Endometrial microvascular endothelial cells (primary cell): ENCODE measurements around the gene SYT14. TPM values are rescaled to one million over a fixed set of nuclear protein-coding genes. Genes with fewer than 3 reads are reported as not detected.
"Not testable (repeated sequence)": the region's sequence is repeated elsewhere in the genome, so short reads cannot be mapped to it uniquely, and the experiment has no call there.

Experiments
- in situ Hi-C: cut with HindIII; loops from 2 replicates; pipeline ENCODE4 v1.10.0; 2017; ENCODE audit warnings: low sequenced_read_pairs, low pct_unique_long_range_greater_than_20kb; ENCODE audit errors: inconsistent ontology term
- total RNA-seq: library from RNA; depleted of rRNA; stranded (reverse); fragments of >200 nt; gene quantifications from one replicate; pipeline ENCODE4 v1.2.3, GENCODE V29; 2015; ENCODE audit errors: inconsistent ontology term

The SYT14 gene
- total RNA-seq, 1 donor from 2014 or later: 1.1 TPM

DNA sequence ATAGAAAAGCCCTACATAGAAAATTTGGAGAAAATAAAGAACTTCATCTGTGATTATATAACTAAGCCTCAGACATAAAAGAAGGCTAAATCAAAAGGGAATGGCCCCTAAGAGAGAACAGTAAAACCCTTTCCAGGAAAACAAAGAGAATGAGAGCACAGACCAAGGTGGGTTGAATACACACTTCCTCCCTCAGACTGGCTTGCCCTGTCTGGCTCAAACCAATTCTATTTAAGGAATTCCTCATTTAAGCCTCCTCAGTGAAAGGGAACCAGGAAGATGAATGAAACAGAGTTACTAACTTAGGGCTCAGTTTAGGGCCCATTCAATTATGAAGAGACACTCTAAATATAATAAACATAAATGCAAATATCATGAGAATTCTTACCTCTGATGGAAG lies 10.6 kb upstream of the SYT14 start:
- in situ Hi-C loops: no loop called here

DNA sequence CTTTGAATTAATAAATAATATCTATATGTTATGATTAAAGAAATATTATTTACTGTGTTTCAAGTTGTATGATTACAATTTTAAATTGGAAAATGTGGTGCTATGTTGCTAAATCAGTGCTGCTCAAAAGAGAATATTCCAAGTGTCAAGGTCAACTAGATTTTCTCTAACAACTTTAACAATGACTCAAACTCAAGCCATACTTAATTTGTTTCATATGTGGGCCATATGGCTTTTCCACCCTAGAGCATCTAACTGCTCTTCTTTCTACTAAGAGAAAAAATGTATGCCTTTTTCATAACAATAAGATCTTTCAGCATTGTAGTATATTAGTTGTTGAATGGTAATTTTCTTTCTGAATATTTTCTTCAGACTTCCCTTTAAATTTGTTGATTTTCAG lies 8.3 kb upstream of the SYT14 start:
- in situ Hi-C loops: no loop called here

DNA sequence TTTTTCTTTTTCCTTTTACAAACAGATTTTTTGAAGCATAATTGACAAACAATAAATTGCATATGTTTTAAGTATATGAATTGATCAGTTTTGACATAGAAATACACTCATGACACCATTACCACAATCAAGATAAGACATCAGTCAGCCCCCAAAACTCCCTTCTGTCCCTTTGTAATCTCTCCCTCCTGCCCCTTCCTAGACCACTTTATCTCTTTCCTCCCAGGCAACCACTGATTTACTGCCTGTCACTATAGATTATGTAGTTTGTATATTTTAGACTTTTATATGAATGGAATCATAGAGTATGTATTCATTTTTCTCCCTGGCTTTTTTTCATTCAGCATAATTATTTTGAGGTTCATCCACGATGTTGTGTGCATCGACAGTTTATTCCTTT lies 6.9 kb upstream of the SYT14 start:
- in situ Hi-C loops: no loop called here

DNA sequence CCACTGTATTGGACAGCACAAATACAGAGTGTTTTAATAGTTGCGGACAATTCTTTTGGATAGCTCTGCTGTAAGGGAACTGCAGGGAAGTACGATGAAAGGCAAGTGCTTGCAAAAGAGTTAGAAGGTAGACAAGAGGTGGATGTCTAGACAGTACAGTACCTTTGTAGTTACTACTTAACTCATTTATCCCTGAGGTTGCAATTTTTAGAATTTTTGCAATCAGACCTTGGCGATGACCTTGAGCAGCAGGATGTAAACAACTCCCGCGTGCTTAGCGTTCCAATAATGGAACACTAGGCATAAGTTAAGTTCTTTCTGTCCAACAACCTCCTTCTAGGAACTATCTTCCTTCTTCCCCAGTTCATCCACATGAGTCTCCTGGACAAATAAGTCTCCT lies 1.9 kb upstream of the SYT14 start:
- in situ Hi-C loops: no loop called here

- in situ Hi-C loops: no loop called here
Observed at GRCh38 chr1:209945377-209945776, 7.4 kb downstream of the SYT14 start.

GRCh38 chr1:209948155-209948554 lies 10.1 kb downstream of the SYT14 start:
- in situ Hi-C loops: no loop called here

DNA sequence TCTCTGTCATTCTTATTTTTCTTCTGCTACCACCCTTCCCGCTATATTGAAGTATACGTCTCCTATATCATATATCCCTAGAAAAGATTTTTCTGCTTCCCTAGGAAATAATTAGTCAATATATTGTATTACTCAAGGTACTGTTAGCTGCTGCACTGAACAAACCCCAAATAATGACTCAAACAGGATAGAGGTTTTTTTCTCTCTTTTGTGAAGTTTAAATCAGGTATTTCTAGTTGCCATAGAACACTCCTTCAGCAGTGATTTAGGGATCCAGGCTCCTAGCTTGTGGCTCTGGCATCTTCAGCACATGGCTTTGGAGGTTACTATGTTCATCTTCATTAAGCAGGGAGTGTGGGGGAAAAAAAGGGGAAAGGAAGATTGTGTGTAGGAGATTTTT lies 18.1 kb downstream of the SYT14 start:
- in situ Hi-C loops: no loop called here

DNA sequence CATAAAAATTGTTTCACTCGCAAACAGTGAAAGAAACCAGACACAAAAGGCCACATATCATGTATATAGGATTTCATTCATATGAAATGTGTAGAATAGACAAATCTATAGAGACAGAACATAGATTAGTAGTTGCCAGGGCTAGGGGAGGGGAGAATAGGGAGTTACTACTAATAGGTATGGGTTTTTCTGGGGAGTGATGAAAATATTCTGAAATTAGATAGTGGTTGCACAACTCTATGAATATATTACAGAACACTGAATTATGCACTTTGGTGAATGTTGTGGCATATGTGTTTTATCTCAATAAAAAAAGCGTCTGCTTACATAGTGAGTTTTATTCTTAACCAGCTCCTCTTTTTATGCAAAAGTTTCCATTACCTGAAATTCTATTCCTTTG lies 21.6 kb downstream of the SYT14 start:
- in situ Hi-C loops: no loop called here

- in situ Hi-C loops: no loop called here
Observed at GRCh38 chr1:209960926-209961325, 22.9 kb downstream of the SYT14 start.

DNA sequence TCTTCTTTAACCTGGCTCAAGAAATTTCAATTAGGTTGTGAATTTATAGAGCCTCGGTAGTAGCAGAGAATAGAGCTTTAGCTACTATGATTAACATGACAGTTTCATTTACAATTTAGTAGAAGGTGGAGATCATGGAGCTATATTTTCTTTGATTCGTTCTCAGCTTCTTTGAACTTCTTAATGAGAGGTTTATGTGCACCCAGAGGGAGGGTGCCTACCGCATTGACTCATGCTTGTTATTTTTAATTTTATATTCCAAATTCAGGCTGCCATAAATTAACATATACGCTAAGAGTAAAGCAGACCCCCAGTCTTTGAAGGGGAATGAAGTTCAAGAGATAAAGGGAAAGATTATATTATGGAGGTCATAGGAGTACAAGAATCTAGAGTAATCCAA lies 24.4 kb downstream of the SYT14 start:
- in situ Hi-C loops: no loop called here

DNA sequence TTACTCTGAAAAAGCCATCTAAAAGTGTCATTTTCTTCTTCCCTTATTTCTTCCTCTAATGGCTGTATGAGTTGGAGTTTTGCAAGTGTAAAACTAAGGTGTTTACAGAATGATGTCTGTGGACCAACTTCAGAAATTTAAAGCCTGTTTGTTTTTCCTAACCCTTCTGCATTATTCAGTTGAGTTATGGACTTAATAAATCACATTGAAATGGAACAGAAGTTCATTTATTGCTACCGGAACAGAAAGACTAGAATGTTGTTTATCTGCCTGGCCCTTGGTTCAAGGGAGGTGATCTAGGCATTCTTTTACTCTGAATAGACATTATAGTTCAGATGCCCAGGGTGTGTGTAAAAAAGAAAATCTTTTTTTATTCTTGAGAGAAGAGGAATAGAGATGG lies 24.8 kb downstream of the SYT14 start:
- in situ Hi-C loops: no loop called here

GRCh38 chr1:209965996-209966395 lies 28.0 kb downstream of the SYT14 start:
- in situ Hi-C loops: no loop called here

DNA sequence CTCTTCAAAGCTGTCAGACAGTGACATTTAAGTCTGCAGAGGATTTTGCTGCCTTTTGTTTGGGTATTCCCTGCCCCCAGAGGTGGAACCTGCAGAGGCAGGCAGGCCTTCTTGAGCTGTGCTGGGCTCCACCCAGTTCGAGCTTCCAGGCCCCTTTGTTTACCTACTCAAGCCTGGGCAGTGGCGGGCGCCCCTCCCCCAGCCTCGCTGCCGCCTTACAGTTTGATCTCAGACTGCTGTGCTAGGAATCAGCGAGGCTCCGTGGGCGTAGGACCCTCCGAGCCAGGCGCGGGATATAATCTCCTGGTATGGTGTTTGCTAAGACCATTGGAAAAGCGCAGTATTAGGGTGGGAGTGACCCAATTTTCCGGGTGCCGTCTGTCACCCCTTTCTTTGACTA lies 40.7 kb downstream of the SYT14 start:
- in situ Hi-C loops: not testable (repeated sequence)

- in situ Hi-C loops: no loop called here
Observed at GRCh38 chr1:209983953-209984352, 45.9 kb downstream of the SYT14 start.

- in situ Hi-C loops: no loop called here
Observed at GRCh38 chr1:209985002-209985401, 47.0 kb downstream of the SYT14 start.

GRCh38 chr1:209988706-209989105 lies 50.7 kb downstream of the SYT14 start:
- in situ Hi-C loops: no loop called here

DNA sequence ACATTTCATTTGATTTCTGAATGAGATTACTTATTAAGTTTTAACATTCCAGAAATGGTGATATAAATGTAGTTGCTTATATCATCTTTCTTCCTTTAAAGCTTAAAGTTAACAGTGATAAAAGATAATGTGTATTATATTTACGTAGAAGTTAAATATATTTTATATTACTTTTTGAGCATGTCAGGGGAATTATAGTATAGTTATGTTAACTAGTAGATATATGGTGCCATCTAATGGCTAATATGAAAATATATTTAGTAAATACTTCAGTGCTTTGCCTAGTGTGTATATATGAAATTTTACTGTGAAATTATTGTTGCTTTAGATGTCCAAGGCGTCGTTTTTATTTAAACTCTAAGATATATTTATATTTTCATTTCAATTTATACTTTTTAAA lies 51.5 kb downstream of the SYT14 start:
- in situ Hi-C loops: no loop called here

DNA sequence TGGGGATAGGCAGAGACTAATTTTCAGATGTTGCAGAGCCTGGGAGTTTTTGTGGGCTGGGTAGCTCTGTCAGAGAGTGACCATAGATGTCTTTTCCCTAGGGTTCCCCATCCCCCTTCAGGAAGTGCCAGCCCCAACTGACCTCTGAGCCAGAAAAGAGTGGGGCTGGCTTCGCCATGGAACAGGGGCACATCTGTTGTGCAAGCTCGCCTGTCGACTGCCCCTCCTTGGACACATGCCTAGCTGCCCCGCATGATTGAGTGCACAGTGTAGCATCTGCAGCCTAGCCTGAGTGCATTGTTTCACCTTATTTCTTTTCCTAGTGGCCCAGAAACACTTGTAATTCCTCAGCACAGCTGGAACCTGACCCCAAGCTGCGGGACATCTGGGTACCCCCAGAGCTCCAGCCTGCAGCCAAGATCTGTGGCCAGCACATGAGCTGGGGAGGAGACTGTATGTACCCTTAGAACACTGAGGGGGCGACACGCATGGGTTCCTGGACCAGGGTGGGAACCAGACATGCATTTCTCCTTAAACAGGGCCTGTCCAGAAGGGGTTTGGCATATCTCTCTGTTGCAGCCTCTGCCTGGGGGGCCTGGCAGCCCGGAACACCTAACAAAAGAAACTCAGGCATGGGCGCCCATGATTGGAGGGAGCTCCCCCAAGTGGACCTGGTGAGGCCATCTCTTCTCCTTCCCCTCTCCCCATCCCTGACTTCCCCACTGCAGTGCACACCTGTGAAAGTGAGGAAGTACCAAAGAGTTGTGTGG lies 55.2 kb downstream of the SYT14 start:
- in situ Hi-C loops: no loop called here

GRCh38 chr1:209996348-209996747 lies 58.3 kb downstream of the SYT14 start:
- in situ Hi-C loops: no loop called here

- in situ Hi-C loops: no loop called here
Observed at GRCh38 chr1:209999005-209999404, 61.0 kb downstream of the SYT14 start.

DNA sequence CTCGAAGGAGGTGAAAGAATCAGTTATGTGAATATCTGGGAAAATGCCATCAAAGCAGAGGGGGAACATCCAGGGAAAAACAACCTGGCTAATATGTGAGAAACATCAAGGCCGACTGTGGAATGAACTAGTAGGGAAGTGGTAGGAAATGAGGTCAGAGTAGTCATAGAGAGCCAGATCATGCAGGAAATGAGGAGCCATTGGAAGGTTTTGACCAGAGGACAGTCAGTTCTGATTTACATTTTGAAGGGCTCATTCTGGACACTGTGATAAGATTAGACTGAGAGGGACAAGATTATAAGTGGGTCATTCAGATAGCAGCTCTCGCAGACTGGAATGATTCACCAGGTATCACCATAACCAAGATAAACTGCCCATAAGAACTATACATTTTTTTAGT lies 63.7 kb downstream of the SYT14 start:
- in situ Hi-C loops: no loop called here
